NT2/D1 (cell line): Measurements from ENCODE around the gene POLR1H.

Experiments
- SUZ12 ChIP-seq: IDR thresholded peaks from 2 replicates; pipeline ENCODE4 v1.6.1; 2011; ENCODE audit not compliant: insufficient read length, insufficient read depth; ENCODE audit errors: extremely low read depth
- YY1 ChIP-seq: IDR thresholded peaks from 2 replicates; pipeline ENCODE4 v1.6.1; 2011; ENCODE audit not compliant: insufficient read length, insufficient read depth
- ZNF274 ChIP-seq: IDR thresholded peaks from 2 replicates; pipeline ENCODE4 v1.6.1; 2011; ENCODE audit warnings: mild to moderate bottlenecking, low read depth, low read length

- TF ChIP-seq ZNF274 (no peak), SUZ12 (no peak), YY1 (no peak)
Observed at GRCh38 chr6:30029588-30029987, 31.5 kb upstream of the POLR1H start.
